ENCODE results near the gene EFCAB12. TPM values are rescaled to one million over a fixed set of nuclear protein-coding genes. Genes with fewer than 3 reads are reported as not detected.
A peak's percentile ranks its signal among the peaks of the same experiment; 100 is the strongest.

EFCAB12 gene
- total and polyA plus RNA-seq, 3 experiments from 2014 or later: 0.21 to 0.40 (median 0.39) TPM

GRCh38 chr3:129433565-129433964 is 5.1 kb upstream of the EFCAB12 start:
- H3K36me3 ChIP-seq (ENCODE audit: insufficient read depth, low read length): peaks cover 38% of the 10 kb centered on the region
- Mint-ChIP-seq H3K4me1 (peaks cover 44 to 62% (median 54%) of the 10 kb centered on the region in 3 donors), H3K36me3 (peaks cover 0 to 84% (median 18%) of the 10 kb centered on the region in 3 donors), H3K4me3 (peak overlapping the region in 1 of 7 donors; percentile 36), H3K27ac (no peak overlapping the region), H3K9me3 (no peaks in the 10 kb centered on the region), H3K27me3 (no peaks in the 10 kb centered on the region)
- ChIA-PET POLR2A (no interaction called here), CTCF (no interaction called here)
- DNase-seq: no peak
- H3K27ac ChIP-seq (ENCODE audit: low read depth, low read length): no peak overlapping the region
- H3K4me3 ChIP-seq (ENCODE audit: low read length): no peak overlapping the region
- H3K9me3 ChIP-seq (ENCODE audit: low read length): no peaks in the 10 kb centered on the region
- H3K4me1 ChIP-seq (ENCODE audit: insufficient read depth, low read length): peaks cover 21% of the 10 kb centered on the region
- H3K27me3 ChIP-seq (ENCODE audit: insufficient read depth, low read length, poor library complexity, severe bottlenecking): no peaks in the 10 kb centered on the region

- no peaks in the 10 kb centered on the region for H3K27me3 ChIP-seq (ENCODE audit: insufficient read depth, low read length, poor library complexity, severe bottlenecking)
- CTCF ChIA-PET: no interaction called here
- peaks cover 31% of the 10 kb centered on the region for H3K36me3 ChIP-seq (ENCODE audit: insufficient read depth, low read length)
- H3K4me1 ChIP-seq (ENCODE audit: insufficient read depth, low read length): peaks cover 18% of the 10 kb centered on the region
- Mint-ChIP-seq H3K36me3 (peaks cover 0 to 79% (median 16%) of the 10 kb centered on the region in 3 donors), H3K4me3 (no peak overlapping the region), H3K27me3 (no peaks in the 10 kb centered on the region), H3K9me3 (no peaks in the 10 kb centered on the region), H3K4me1 (peaks cover 46 to 62% (median 54%) of the 10 kb centered on the region in 3 donors), H3K27ac (no peak overlapping the region)
- POLR2A ChIA-PET: no interaction called here
- no peak for DNase-seq
- no peak overlapping the region for H3K27ac ChIP-seq (ENCODE audit: low read depth, low read length)
- no peak overlapping the region for H3K4me3 ChIP-seq (ENCODE audit: low read length)
- H3K9me3 ChIP-seq (ENCODE audit: low read length): no peaks in the 10 kb centered on the region
These were observed 4.2 kb upstream of the EFCAB12 start for GRCh38 chr3:129432671-129433070.

- ChIA-PET POLR2A (no interaction called here), CTCF (no interaction called here)
- H3K4me1 Mint-ChIP-seq: peaks cover 43 to 57% (median 51%) of the 10 kb centered on the region in 3 donors
- peak overlapping the region in 2 of 8 donors; percentile 18 to 48 for H3K27ac Mint-ChIP-seq
- H3K4me3 Mint-ChIP-seq: no peak overlapping the region
- Histone ChIP-seq H3K27me3 (ENCODE audit: insufficient read depth, low read length, poor library complexity, severe bottlenecking) (no peaks in the 10 kb centered on the region), H3K27ac (ENCODE audit: low read depth, low read length) (no peak overlapping the region), H3K36me3 (ENCODE audit: insufficient read depth, low read length) (peaks cover 31% of the 10 kb centered on the region), H3K4me1 (ENCODE audit: insufficient read depth, low read length) (peaks cover 17% of the 10 kb centered on the region), H3K4me3 (ENCODE audit: low read length) (no peak overlapping the region), H3K9me3 (ENCODE audit: low read length) (no peaks in the 10 kb centered on the region)
- H3K9me3 Mint-ChIP-seq: no peaks in the 10 kb centered on the region
- H3K36me3 Mint-ChIP-seq: peaks cover 0 to 74% (median 16%) of the 10 kb centered on the region in 3 donors
- no peaks in the 10 kb centered on the region for H3K27me3 Mint-ChIP-seq
- no peak for DNase-seq
These were observed 3.6 kb upstream of the EFCAB12 start for GRCh38 chr3:129432036-129432435.

GRCh38 chr3:129429602-129430001 is 1.2 kb upstream of the EFCAB12 start:
- no peak for DNase-seq
- ChIA-PET CTCF (interaction anchor here (1.3 kb wide), 1 partner anchor 11 kb away, joined by 4 read pairs; the partner anchor contains the start of genes IFT122 and MBD4), POLR2A (interaction anchor here (2.5 kb wide), 1 partner anchor 9 kb away, joined by 15 read pairs; the partner anchor contains the start of genes IFT122 and MBD4)
- Histone ChIP-seq H3K36me3 (ENCODE audit: insufficient read depth, low read length) (peaks cover 26% of the 10 kb centered on the region), H3K4me1 (ENCODE audit: insufficient read depth, low read length) (peaks cover 7% of the 10 kb centered on the region), H3K9me3 (ENCODE audit: low read length) (no peaks in the 10 kb centered on the region), H3K27me3 (ENCODE audit: insufficient read depth, low read length, poor library complexity, severe bottlenecking) (no peaks in the 10 kb centered on the region), H3K4me3 (ENCODE audit: low read length) (no peak overlapping the region), H3K27ac (ENCODE audit: low read depth, low read length) (no peak overlapping the region)
- peak overlapping the region in 7 of 8 donors; percentile 35 to 95 (median 74) for H3K27ac Mint-ChIP-seq
- H3K9me3 Mint-ChIP-seq: no peaks in the 10 kb centered on the region
- H3K4me1 Mint-ChIP-seq: peaks cover 22 to 33% (median 26%) of the 10 kb centered on the region in 3 donors
- H3K27me3 Mint-ChIP-seq: no peaks in the 10 kb centered on the region
- peak overlapping the region in 1 of 7 donors; percentile 54 for H3K4me3 Mint-ChIP-seq
- peaks cover 0 to 52% (median 11%) of the 10 kb centered on the region in 3 donors for H3K36me3 Mint-ChIP-seq

DNA sequence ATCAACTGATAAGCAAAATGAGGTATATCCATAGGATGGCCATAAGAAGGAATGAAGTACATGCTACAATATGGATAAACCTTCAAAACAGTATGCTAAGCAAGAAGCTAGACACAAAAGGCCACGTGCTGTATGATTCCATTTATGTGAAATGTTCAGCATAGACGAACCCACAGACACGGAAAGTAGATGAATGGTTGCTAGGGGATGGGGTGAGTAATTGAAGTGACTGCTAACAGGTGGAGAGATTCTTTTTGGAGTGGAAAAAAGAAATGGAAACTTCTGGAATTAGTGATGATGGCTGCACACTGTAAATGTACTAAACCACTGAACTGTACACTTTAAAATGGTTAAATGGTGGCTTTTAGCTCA is 630 bp upstream of the EFCAB12 start:
- no peak overlapping the region for H3K4me3 ChIP-seq (ENCODE audit: low read length)
- no peaks in the 10 kb centered on the region for H3K9me3 ChIP-seq (ENCODE audit: low read length)
- POLR2A ChIA-PET: interaction anchor here (2.5 kb wide), 1 partner anchor 10 kb away, joined by 15 read pairs; the partner anchor contains the start of genes IFT122 and MBD4
- CTCF ChIA-PET: interaction anchor here (1.2 to 1.3 kb wide), 2 partner anchors 10 to 11 kb away, joined by 3 to 4 read pairs; partner anchors contain the start of genes IFT122 and MBD4
- H3K27me3 ChIP-seq (ENCODE audit: insufficient read depth, low read length, poor library complexity, severe bottlenecking): no peaks in the 10 kb centered on the region
- peaks cover 7% of the 10 kb centered on the region for H3K4me1 ChIP-seq (ENCODE audit: insufficient read depth, low read length)
- no peak for DNase-seq
- H3K27ac Mint-ChIP-seq: peak overlapping the region in 7 of 8 donors; percentile 25 to 95 (median 80)
- H3K36me3 Mint-ChIP-seq: peaks cover 0 to 47% (median 11%) of the 10 kb centered on the region in 3 donors
- peak overlapping the region in 6 of 7 donors; percentile 83 to 88 (median 85) for H3K4me3 Mint-ChIP-seq
- peaks cover 19 to 28% (median 21%) of the 10 kb centered on the region in 3 donors for H3K4me1 Mint-ChIP-seq
- H3K9me3 Mint-ChIP-seq: no peaks in the 10 kb centered on the region
- peak overlapping the region; percentile 3 for H3K27ac ChIP-seq (ENCODE audit: low read depth, low read length)
- peaks cover 24% of the 10 kb centered on the region for H3K36me3 ChIP-seq (ENCODE audit: insufficient read depth, low read length)
- no peaks in the 10 kb centered on the region for H3K27me3 Mint-ChIP-seq

DNA sequence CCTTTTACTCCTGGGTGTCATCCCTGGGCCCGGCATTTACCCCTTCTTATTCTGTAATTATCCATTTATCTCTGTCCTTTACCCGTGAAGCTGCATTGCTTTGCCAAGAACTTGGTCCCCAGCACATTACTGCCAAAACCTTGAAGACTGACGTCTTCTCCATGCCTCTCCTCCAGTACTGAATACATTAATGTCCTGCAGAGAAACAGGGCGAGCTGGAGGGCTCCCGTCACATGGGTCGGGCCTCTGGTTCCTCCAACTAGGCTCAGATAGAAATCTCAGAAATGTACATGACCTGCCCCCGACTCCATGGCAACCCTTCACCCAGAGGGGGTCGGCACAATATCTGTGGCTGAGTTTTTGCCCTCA is 445 bp downstream of the EFCAB12 start:
- Histone ChIP-seq H3K4me3 (ENCODE audit: low read length) (peak overlapping the region; percentile 71), H3K27ac (ENCODE audit: low read depth, low read length) (no peak overlapping the region), H3K9me3 (ENCODE audit: low read length) (no peaks in the 10 kb centered on the region), H3K4me1 (ENCODE audit: insufficient read depth, low read length) (peaks cover 7% of the 10 kb centered on the region), H3K27me3 (ENCODE audit: insufficient read depth, low read length, poor library complexity, severe bottlenecking) (no peaks in the 10 kb centered on the region), H3K36me3 (ENCODE audit: insufficient read depth, low read length) (peaks cover 14% of the 10 kb centered on the region)
- no peak for DNase-seq
- CTCF ChIA-PET: interaction anchor here (0.7 to 1.4 kb wide), 5 partner anchors 11 to 569 kb away, joined by 3 to 7 read pairs (median 3); a partner anchor contains a TSS
- H3K27me3 Mint-ChIP-seq: no peaks in the 10 kb centered on the region
- H3K4me3 Mint-ChIP-seq: peak overlapping the region in 6 of 7 donors; percentile 83 to 88 (median 85)
- H3K9me3 Mint-ChIP-seq: no peaks in the 10 kb centered on the region
- POLR2A ChIA-PET: interaction anchor here (2.5 kb wide), 1 partner anchor 11 kb away, joined by 15 read pairs; the partner anchor contains the start of genes IFT122 and MBD4
- H3K36me3 Mint-ChIP-seq: peaks cover 0 to 37% (median 10%) of the 10 kb centered on the region in 3 donors
- H3K27ac Mint-ChIP-seq: peak overlapping the region in 6 of 8 donors; percentile 25 to 86 (median 58)
- H3K4me1 Mint-ChIP-seq: peaks cover 15 to 26% (median 17%) of the 10 kb centered on the region in 3 donors

- Mint-ChIP-seq H3K36me3 (peaks cover 0 to 13% (median 1%) of the 10 kb centered on the region in 3 donors), H3K9me3 (no peaks in the 10 kb centered on the region), H3K27me3 (no peaks in the 10 kb centered on the region), H3K4me3 (no peak overlapping the region), H3K27ac (no peak overlapping the region), H3K4me1 (peaks cover 15 to 26% (median 17%) of the 10 kb centered on the region in 3 donors)
- DNase-seq: no peak
- no peaks in the 10 kb centered on the region for H3K9me3 ChIP-seq (ENCODE audit: low read length)
- no peaks in the 10 kb centered on the region for H3K27me3 ChIP-seq (ENCODE audit: insufficient read depth, low read length, poor library complexity, severe bottlenecking)
- no peaks in the 10 kb centered on the region for H3K36me3 ChIP-seq (ENCODE audit: insufficient read depth, low read length)
- peaks cover 7% of the 10 kb centered on the region for H3K4me1 ChIP-seq (ENCODE audit: insufficient read depth, low read length)
- CTCF ChIA-PET: interaction anchor here (1.2 kb wide), 1 partner anchor 671 kb away, joined by 3 read pairs; no protein-coding TSS in a partner anchor
- POLR2A ChIA-PET: interaction anchor here (1.1 kb wide), 1 partner anchor 25 kb away, joined by 3 read pairs; no protein-coding TSS in a partner anchor
- no peak overlapping the region for H3K4me3 ChIP-seq (ENCODE audit: low read length)
- no peak overlapping the region for H3K27ac ChIP-seq (ENCODE audit: low read depth, low read length)
These were observed 2.8 kb downstream of the EFCAB12 start for GRCh38 chr3:129425619-129426018.

DNA sequence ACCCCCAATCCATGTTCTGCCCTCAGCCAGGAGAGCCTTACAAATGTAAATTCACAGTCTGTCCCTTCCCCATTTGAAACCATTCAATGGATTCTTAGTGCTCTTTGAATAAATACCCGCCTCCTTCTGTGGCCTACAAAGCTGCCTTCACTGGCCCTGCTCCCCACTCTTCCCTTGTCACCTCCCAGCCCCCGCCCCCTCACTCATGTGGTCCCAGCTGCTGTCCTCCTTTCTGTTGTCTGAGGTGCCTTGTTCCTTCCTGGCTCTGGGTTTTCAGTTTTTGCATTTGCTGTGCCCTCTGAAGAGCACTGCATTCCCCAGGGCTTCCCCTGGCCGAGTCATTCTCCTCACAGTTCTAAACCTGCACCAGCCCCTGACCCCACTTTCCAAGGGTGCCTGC is 3.2 kb downstream of the EFCAB12 start:
- H3K27ac ChIP-seq (ENCODE audit: low read depth, low read length): no peak overlapping the region
- H3K36me3 ChIP-seq (ENCODE audit: insufficient read depth, low read length): no peaks in the 10 kb centered on the region

More for the DNA sequence above, 3.2 kb downstream of the EFCAB12 start:
- H3K4me3 ChIP-seq (ENCODE audit: low read length): no peak overlapping the region
- H3K27me3 Mint-ChIP-seq: no peaks in the 10 kb centered on the region
- peaks cover 0 to 9% (median 1%) of the 10 kb centered on the region in 3 donors for H3K36me3 Mint-ChIP-seq
- peaks cover 7% of the 10 kb centered on the region for H3K4me1 ChIP-seq (ENCODE audit: insufficient read depth, low read length)
- H3K9me3 ChIP-seq (ENCODE audit: low read length): no peaks in the 10 kb centered on the region
- ChIA-PET POLR2A (no interaction called here), CTCF (interaction anchor here (1.2 kb wide), 1 partner anchor 671 kb away, joined by 3 read pairs; no protein-coding TSS in a partner anchor)
- DNase-seq: no peak
- H3K9me3 Mint-ChIP-seq: no peaks in the 10 kb centered on the region
- H3K27ac Mint-ChIP-seq: no peak overlapping the region
- no peak overlapping the region for H3K4me3 Mint-ChIP-seq
- H3K4me1 Mint-ChIP-seq: peaks cover 15 to 26% (median 17%) of the 10 kb centered on the region in 3 donors
- no peaks in the 10 kb centered on the region for H3K27me3 ChIP-seq (ENCODE audit: insufficient read depth, low read length, poor library complexity, severe bottlenecking)

Data from CD8-positive, alpha-beta memory T cell (primary cell).